Mucosa of gallbladder (tissue), 1 donor: ENCODE measurements around the gene CHCHD6. TPM values are rescaled to one million over a fixed set of nuclear protein-coding genes. Genes with fewer than 3 reads are reported as not detected.
"Not testable (repeated sequence)": the region's sequence is repeated elsewhere in the genome, so short reads cannot be mapped to it uniquely, and the experiment has no call there.

ENCODE experiments used
- DNase-seq: peaks from one replicate; pipeline ENCODE4 v3.0.0-alpha.2; 2020; ENCODE audit warnings: low spot score
- total RNA-seq: library from RNA; stranded (reverse); gene quantifications from one replicate; pipeline ENCODE4 v1.2.1, GENCODE V29; 2021
- donor health status: DM: no; HTN: no; CAD: no.

Gene CHCHD6
- total RNA-seq, 1 donor from 2014 or later, result 12.3 TPM

- DNase-seq, result no peak
These were observed 62.6 kb downstream of the CHCHD6 start for GRCh38 chr3:126766653-126767052.

- DNase-seq, result no peak
These were observed 64.9 kb downstream of the CHCHD6 start for GRCh38 chr3:126768903-126769302.

- DNase-seq, result no peak
These were observed 66.1 kb downstream of the CHCHD6 start for GRCh38 chr3:126770096-126770495.

- no peak for DNase-seq
These were observed 69.1 kb downstream of the CHCHD6 start for GRCh38 chr3:126773167-126773566.

GRCh38 chr3:126773783-126774182, 69.7 kb downstream of the CHCHD6 start:
- no peak for DNase-seq

- DNase-seq, result no peak
These were observed 73.3 kb downstream of the CHCHD6 start for GRCh38 chr3:126777366-126777765.

- DNase-seq, result no peak
These were observed 76.6 kb downstream of the CHCHD6 start for GRCh38 chr3:126780666-126781065.

- no peak for DNase-seq
These were observed 77.4 kb downstream of the CHCHD6 start for GRCh38 chr3:126781406-126781805.

- DNase-seq, result no peak
These were observed 78.0 kb downstream of the CHCHD6 start for GRCh38 chr3:126781889-126782491.

GRCh38 chr3:126782536-126782935, 78.5 kb downstream of the CHCHD6 start:
- DNase-seq, result peak; percentile 43

- no peak for DNase-seq
These were observed 80.2 kb downstream of the CHCHD6 start for GRCh38 chr3:126784254-126784653.

- DNase-seq, result not testable (repeated sequence)
These were observed 87.3 kb downstream of the CHCHD6 start for GRCh38 chr3:126791320-126791719.

GRCh38 chr3:126792998-126793397, 89.0 kb downstream of the CHCHD6 start:
- DNase-seq, result no peak

- DNase-seq, result no peak
These were observed 93.5 kb downstream of the CHCHD6 start for GRCh38 chr3:126797563-126797962.

GRCh38 chr3:126798521-126798920, 94.5 kb downstream of the CHCHD6 start:
- no peak for DNase-seq

GRCh38 chr3:126799099-126799498, 95.1 kb downstream of the CHCHD6 start:
- DNase-seq, result no peak

- not testable (repeated sequence) for DNase-seq
These were observed 97.3 kb downstream of the CHCHD6 start for GRCh38 chr3:126801312-126801711.

- no peak for DNase-seq
These were observed 103.8 kb downstream of the CHCHD6 start for GRCh38 chr3:126807795-126808194.

GRCh38 chr3:126811530-126811929, 107.5 kb downstream of the CHCHD6 start:
- no peak for DNase-seq

GRCh38 chr3:126816298-126816697, 112.3 kb downstream of the CHCHD6 start:
- no peak for DNase-seq

- DNase-seq, result no peak
These were observed 113.1 kb downstream of the CHCHD6 start for GRCh38 chr3:126816986-126817777.

GRCh38 chr3:126817781-126818180, 113.7 kb downstream of the CHCHD6 start:
- DNase-seq, result no peak

- no peak for DNase-seq
These were observed 114.5 kb downstream of the CHCHD6 start for GRCh38 chr3:126818400-126819095.
